ENCODE measurements around the gene HSD17B1. TPM values are rescaled to one million over a fixed set of nuclear protein-coding genes. Genes with fewer than 3 reads are reported as not detected.

HSD17B1 gene
- total and polyA plus RNA-seq, 2 of the 13 experiments (the other 11 are each of a cell fraction or from before 2014, with no cell fraction given), result 0.54 to 0.93 TPM

GRCh38 chr17:42566883-42567573 lies 14.3 kb downstream of the HSD17B1 start, which contains the start of gene MLX (continued):
- TF ChIP-seq PAF1 (CRISPR knock-in tag; IDR thresholded peaks at IDR 0.05) (0 out of 2 replicates have a peak, but pooled peaks have one; percentile 48), SP4 (CRISPR knock-in tag; IDR thresholded peaks at IDR 0.05) (0 out of 2 replicates have a peak, but pooled peaks have one; percentile 66), HHEX (CRISPR knock-in tag; IDR thresholded peaks at IDR 0.05) (0 out of 2 replicates have a peak, but pooled peaks have one; percentile 2), PRPF4 (IDR thresholded peaks at IDR 0.05; ENCODE audit: low read depth, low read length, poor library complexity, severe bottlenecking) (no peak), ZNF331 (CRISPR knock-in tag; IDR thresholded peaks at IDR 0.05) (0 out of 2 replicates have a peak, but pooled peaks have one; percentile 35), ZNF317 (CRISPR knock-in tag; IDR thresholded peaks at IDR 0.05) (peak; percentile 81), ZNF460 (CRISPR knock-in tag; IDR thresholded peaks at IDR 0.05; ENCODE audit: borderline replicate concordance) (no peak), TOE1 (CRISPR knock-in tag; IDR thresholded peaks at IDR 0.05) (no peak), SRSF4 (IDR thresholded peaks at IDR 0.05; ENCODE audit: low read depth, low read length, poor library complexity, severe bottlenecking) (no peak), JDP2 (CRISPR knock-in tag; IDR thresholded peaks at IDR 0.05; ENCODE audit: borderline replicate concordance) (no peak), ZNF562 (CRISPR knock-in tag; IDR thresholded peaks at IDR 0.05; ENCODE audit: borderline replicate concordance) (no peak), NBN (conservative IDR thresholded peaks at IDR 0.05) (no peak), NFKBIZ (CRISPR knock-in tag; IDR thresholded peaks at IDR 0.05) (peak; percentile 42; the same call in 1 of the 2 replicates), HES4 (CRISPR knock-in tag; IDR thresholded peaks at IDR 0.05; ENCODE audit: borderline replicate concordance) (peak; percentile 45; the same call in 1 of the 2 replicates), ZNF30 (CRISPR knock-in tag; IDR thresholded peaks at IDR 0.05) (peak; percentile 20; the same call in 1 of the 2 replicates), REXO4 (CRISPR knock-in tag; IDR thresholded peaks at IDR 0.05; ENCODE audit: borderline replicate concordance) (no peak; the same call in 1 of the 2 replicates), HBP1 (CRISPR knock-in tag; IDR thresholded peaks at IDR 0.05; ENCODE audit: low read depth) (no peak; the same call in 1 of the 2 replicates), ZFP62 (CRISPR knock-in tag; IDR thresholded peaks at IDR 0.05) (no peak), ZNF563 (CRISPR knock-in tag; IDR thresholded peaks at IDR 0.05) (peak; percentile 51; the same call in 1 of the 2 replicates)
- TF ChIP-seq, protein P1, sequence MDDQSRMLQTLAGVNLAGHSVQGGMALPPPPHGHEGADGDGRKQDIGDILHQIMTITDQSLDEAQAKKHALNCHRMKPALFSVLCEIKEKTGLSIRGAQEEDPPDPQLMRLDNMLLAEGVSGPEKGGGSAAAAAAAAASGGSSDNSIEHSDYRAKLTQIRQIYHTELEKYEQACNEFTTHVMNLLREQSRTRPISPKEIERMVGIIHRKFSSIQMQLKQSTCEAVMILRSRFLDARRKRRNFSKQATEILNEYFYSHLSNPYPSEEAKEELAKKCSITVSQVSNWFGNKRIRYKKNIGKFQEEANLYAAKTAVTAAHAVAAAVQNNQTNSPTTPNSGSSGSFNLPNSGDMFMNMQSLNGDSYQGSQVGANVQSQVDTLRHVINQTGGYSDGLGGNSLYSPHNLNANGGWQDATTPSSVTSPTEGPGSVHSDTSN (CRISPR knock-in tag; IDR thresholded peaks at IDR 0.05; ENCODE audit: borderline replicate concordance), result no peak
- TF ChIP-seq, protein P2, sequence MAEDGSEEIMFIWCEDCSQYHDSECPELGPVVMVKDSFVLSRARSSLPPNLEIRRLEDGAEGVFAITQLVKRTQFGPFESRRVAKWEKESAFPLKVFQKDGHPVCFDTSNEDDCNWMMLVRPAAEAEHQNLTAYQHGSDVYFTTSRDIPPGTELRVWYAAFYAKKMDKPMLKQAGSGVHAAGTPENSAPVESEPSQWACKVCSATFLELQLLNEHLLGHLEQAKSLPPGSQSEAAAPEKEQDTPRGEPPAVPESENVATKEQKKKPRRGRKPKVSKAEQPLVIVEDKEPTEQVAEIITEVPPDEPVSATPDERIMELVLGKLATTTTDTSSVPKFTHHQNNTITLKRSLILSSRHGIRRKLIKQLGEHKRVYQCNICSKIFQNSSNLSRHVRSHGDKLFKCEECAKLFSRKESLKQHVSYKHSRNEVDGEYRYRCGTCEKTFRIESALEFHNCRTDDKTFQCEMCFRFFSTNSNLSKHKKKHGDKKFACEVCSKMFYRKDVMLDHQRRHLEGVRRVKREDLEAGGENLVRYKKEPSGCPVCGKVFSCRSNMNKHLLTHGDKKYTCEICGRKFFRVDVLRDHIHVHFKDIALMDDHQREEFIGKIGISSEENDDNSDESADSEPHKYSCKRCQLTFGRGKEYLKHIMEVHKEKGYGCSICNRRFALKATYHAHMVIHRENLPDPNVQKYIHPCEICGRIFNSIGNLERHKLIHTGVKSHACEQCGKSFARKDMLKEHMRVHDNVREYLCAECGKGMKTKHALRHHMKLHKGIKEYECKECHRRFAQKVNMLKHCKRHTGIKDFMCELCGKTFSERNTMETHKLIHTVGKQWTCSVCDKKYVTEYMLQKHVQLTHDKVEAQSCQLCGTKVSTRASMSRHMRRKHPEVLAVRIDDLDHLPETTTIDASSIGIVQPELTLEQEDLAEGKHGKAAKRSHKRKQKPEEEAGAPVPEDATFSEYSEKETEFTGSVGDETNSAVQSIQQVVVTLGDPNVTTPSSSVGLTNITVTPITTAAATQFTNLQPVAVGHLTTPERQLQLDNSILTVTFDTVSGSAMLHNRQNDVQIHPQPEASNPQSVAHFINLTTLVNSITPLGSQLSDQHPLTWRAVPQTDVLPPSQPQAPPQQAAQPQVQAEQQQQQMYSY (CRISPR knock-in tag; IDR thresholded peaks at IDR 0.05), result 0 out of 2 replicates have a peak, but pooled peaks have one; percentile 30
- TF ChIP-seq, protein P3, sequence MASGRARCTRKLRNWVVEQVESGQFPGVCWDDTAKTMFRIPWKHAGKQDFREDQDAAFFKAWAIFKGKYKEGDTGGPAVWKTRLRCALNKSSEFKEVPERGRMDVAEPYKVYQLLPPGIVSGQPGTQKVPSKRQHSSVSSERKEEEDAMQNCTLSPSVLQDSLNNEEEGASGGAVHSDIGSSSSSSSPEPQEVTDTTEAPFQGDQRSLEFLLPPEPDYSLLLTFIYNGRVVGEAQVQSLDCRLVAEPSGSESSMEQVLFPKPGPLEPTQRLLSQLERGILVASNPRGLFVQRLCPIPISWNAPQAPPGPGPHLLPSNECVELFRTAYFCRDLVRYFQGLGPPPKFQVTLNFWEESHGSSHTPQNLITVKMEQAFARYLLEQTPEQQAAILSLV (CRISPR knock-in tag; IDR thresholded peaks at IDR 0.05; ENCODE audit: borderline replicate concordance), result peak; percentile 65; the same call in 1 of the 2 replicates
